HepG2 (cell line): ENCODE results near the gene ZNF12. TPM values are rescaled to one million over a fixed set of nuclear protein-coding genes. Genes with fewer than 3 reads are reported as not detected.

Experiments used
- ATAC-seq: fragments of 200-7000 bp; cut with Tn5 transposase; 3 replicates; pipeline ENCODE4 v1.9.1; 2020; ENCODE audit warnings: mild to moderate bottlenecking, moderate library complexity
- BruUV-seq: library from RNA; stranded (reverse); fragments of 400-500 nt; replicated peaks from 2 replicates; lab custom pipeline; 2021; lab: Mats Ljungman, UMichigan
- CTCF ChIA-PET: fragments of 300-600 bp; formaldehyde crosslinking; extraction: SDS; loops from one replicate; lab custom pipeline; 2021; ENCODE audit warnings: low total read pairs, inconsistent platforms, low intra/inter-chr PET ratio; lab: Yijun Ruan, JAX
- POLR2A ChIA-PET: fragments of 350-600 bp; sonication (Branson Sonifier 250); formaldehyde crosslinking; loops from one replicate; lab custom pipeline; 2020; ENCODE audit warnings: antibody characterized with exemption, inconsistent platforms; lab: Yijun Ruan, JAX
- DNase-seq: peaks from one replicate; pipeline ENCODE4 v3.0.0-alpha.2; 2015; ENCODE audit warnings: low spot score
- FAIRE-seq: peaks from 3 replicates; lab custom pipeline; 2011; peaks lifted over from hg19 to GRCh38; lab: Jason Lieb, UNC
- H2AFZ ChIP-seq: one replicate; pipeline ENCODE4 v1.6.1; 2011; ENCODE audit warnings: low read length, inconsistent platforms
- H3K27ac ChIP-seq: fragments of 300-600 bp; 3 replicates; pipeline ENCODE4 v1.8.0; 2011; ENCODE audit warnings: mixed run types, mild to moderate bottlenecking, mixed read lengths, low read length, inconsistent platforms; ENCODE audit not compliant: insufficient read depth; ENCODE audit errors: extremely low read length
- H3K27me3 ChIP-seq, 2 experiments: fragments of 200-600 bp in 1 of 2; 2 replicates in 1 of 2; 3 replicates in 1 of 2; pipeline versions ENCODE4 v1.6.0 to v1.8.0; 2011; ENCODE audit warnings: low read length in 2 of 2, mild to moderate bottlenecking in 2 of 2, moderate library complexity in 2 of 2, inconsistent platforms in 1 of 2; ENCODE audit not compliant: insufficient read depth in 2 of 2, control insufficient read depth in 1 of 2
- H3K36me3 ChIP-seq, 2 experiments: fragments of 200-600 bp in 1 of 2; replicated peaks in 1 of 2; 2 replicates in 1 of 2; 3 replicates in 1 of 2; pipeline versions ENCODE4 v1.5.1 to v1.8.0; 2011; ENCODE audit warnings: low read length in 2 of 2, inconsistent platforms in 1 of 2; ENCODE audit not compliant: insufficient read depth in 2 of 2, control insufficient read depth in 1 of 2
- H3K4me1 ChIP-seq: 2 replicates; pipeline ENCODE4 v1.5.1; 2012; ENCODE audit warnings: low read length, inconsistent platforms; ENCODE audit not compliant: insufficient read depth
- H3K4me2 ChIP-seq: 2 replicates; pipeline ENCODE4 v1.6.0; 2011; ENCODE audit warnings: low read depth, low read length, inconsistent platforms
- H3K4me3 ChIP-seq, 3 experiments: fragments of 200-600 bp in 1 of 3; sonication (generic), shearing (Covaris generic) in 1 of 3; replicated peaks in 1 of 3; 2 replicates each; pipeline ENCODE4 v1.5.1; 2011 to 2016; ENCODE audit warnings: low read length in 3 of 3, inconsistent platforms in 2 of 3, low read depth in 2 of 3, mild to moderate bottlenecking in 2 of 3, control low read depth in 1 of 3, mixed read lengths in 1 of 3; ENCODE audit not compliant: insufficient read depth in 1 of 3
- H3K79me2 ChIP-seq: one replicate; pipeline ENCODE4 v1.6.1; 2011; ENCODE audit warnings: low read length, inconsistent platforms; ENCODE audit not compliant: insufficient read depth
- H3K9ac ChIP-seq: 2 replicates; pipeline ENCODE4 v1.6.0; 2011; ENCODE audit warnings: mild to moderate bottlenecking, low read depth, low read length, inconsistent platforms; ENCODE audit not compliant: insufficient read depth
- H3K9me3 ChIP-seq: 2 replicates; pipeline ENCODE4 v1.5.1; 2012; ENCODE audit warnings: mild to moderate bottlenecking, low read length
- H4K20me1 ChIP-seq: 2 replicates; pipeline ENCODE4 v1.6.0; 2011; ENCODE audit warnings: inconsistent platforms, mild to moderate bottlenecking, low read length, moderate library complexity; ENCODE audit not compliant: insufficient read depth
- GABPA ChIP-seq, 2 experiments: IDR thresholded peaks; 2 replicates each; pipeline ENCODE4 v1.6.1; 2011 to 2016; ENCODE audit warnings: low read depth in 2 of 2, low read length in 1 of 2, missing biosample characterization in 1 of 2, missing genetic modification characterization in 1 of 2
- NFATC3 ChIP-seq: sonication (generic); formaldehyde crosslinking; IDR thresholded peaks from 2 replicates; pipeline ENCODE4 v1.5.1; 2020; ENCODE audit warnings: mild to moderate bottlenecking, missing genetic modification reagents
- NR2F1 ChIP-seq, 2 experiments: fragments of 450-650 bp in 1 of 2; formaldehyde crosslinking in 1 of 2; IDR thresholded peaks; 2 replicates each; pipeline versions ENCODE4 v1.5.0 to v1.6.1; 2016 to 2020; ENCODE audit warnings: mild to moderate bottlenecking in 1 of 2, missing compliant biosample characterization in 1 of 2, missing genetic modification reagents in 1 of 2, moderate library complexity in 1 of 2
- RBFOX2 ChIP-seq: fragments of 200-400 bp; formaldehyde crosslinking; IDR thresholded peaks from 2 replicates; pipeline ENCODE4 v1.6.1; 2017; ENCODE audit warnings: low read depth, mild to moderate bottlenecking, low read length
- SP4 ChIP-seq: sonication (generic); formaldehyde crosslinking; IDR thresholded peaks from 2 replicates; pipeline ENCODE4 v1.8.1; 2023; ENCODE audit warnings: mild to moderate bottlenecking, missing genetic modification reagents
- YY1 ChIP-seq: IDR thresholded peaks from 2 replicates; pipeline ENCODE4 v1.6.1; 2011; ENCODE audit warnings: low read length, low read depth, moderate library complexity, mild to moderate bottlenecking; ENCODE audit not compliant: insufficient read depth, insufficient replicate concordance
- ZNF30 ChIP-seq: sonication (generic); formaldehyde crosslinking; IDR thresholded peaks from 2 replicates; pipeline ENCODE4 v1.5.0; 2020; ENCODE audit warnings: mild to moderate bottlenecking, missing genetic modification reagents
- ZNF350 ChIP-seq: sonication (generic); formaldehyde crosslinking; IDR thresholded peaks from 2 replicates; pipeline ENCODE4 v1.4.0; 2020; ENCODE audit warnings: mild to moderate bottlenecking, low read depth, missing genetic modification reagents, borderline replicate concordance
- ZNF775 ChIP-seq: sonication (generic); formaldehyde crosslinking; IDR thresholded peaks from 2 replicates; pipeline ENCODE4 v1.4.0; 2020; ENCODE audit warnings: missing genetic modification reagents, mild to moderate bottlenecking, moderate library complexity, borderline replicate concordance
- ZSCAN12 ChIP-seq: sonication (generic); formaldehyde crosslinking; IDR thresholded peaks from 2 replicates; pipeline ENCODE4 v1.9.0; 2021; ENCODE audit warnings: mild to moderate bottlenecking, missing genetic modification reagents
- WGBS: methylation state at CpG from one replicate; pipeline ENCODE4 v1.1.6; 2017; ENCODE audit warnings: low lambda C conversion rate; 5-methylcytosine and 5-hydroxymethylcytosine counted together
- in situ Hi-C: cut with HindIII; loops from 2 replicates; pipeline ENCODE4 v1.10.0; 2017; ENCODE audit warnings: low pct_unique_long_range_greater_than_20kb; ENCODE audit not compliant: extremely low pct_ligation_motif_present
- intact Hi-C: fragments of 100-400 bp; cut with micrococcal nuclease; formaldehyde crosslinking; loops from one replicate; pipeline ENCODE4 v1.10.0; 2022; ENCODE audit not compliant: unreplicated experiment
- polyA plus RNA-seq, 8 experiments: library from polyadenylated mRNA; depleted of rRNA in 3 of 8; stranded (reverse) in 7 of 8; unstranded in 1 of 8; fragments of >200 nt; fragmentation: Illumina TruSeq in 4 of 8; extraction: Trizol in 4 of 8; gene quantifications; 2 replicates each; pipeline versions ENCODE4 v1.2.1 to v1.2.3, GENCODE V29; 2011 to 2016; ENCODE audit warnings: low read depth in 4 of 8, missing spikeins in 1 of 8, mixed read lengths in 1 of 8; ENCODE audit not compliant: insufficient read depth in 1 of 8
- total RNA-seq, 5 experiments: library from RNA; depleted of rRNA; stranded (reverse); fragments of >200 nt; fragmentation: Illumina TruSeq; extraction: Trizol; gene quantifications; 2 replicates each; pipeline ENCODE4 v1.2.3, GENCODE V29; 2016; ENCODE audit warnings: low read depth in 1 of 5
- TF ChIP-seq, protein P1 (sequence below): sonication (generic); formaldehyde crosslinking; IDR thresholded peaks from 2 replicates; pipeline ENCODE4 v1.8.0; 2022; ENCODE audit warnings: missing genetic modification reagents, mild to moderate bottlenecking, borderline replicate concordance

ZNF12 gene
- total and polyA plus RNA-seq, 2 of the 13 experiments (the other 11 are each of a cell fraction or from before 2014, with no cell fraction given): 21.4 to 22.8 TPM

DNA sequence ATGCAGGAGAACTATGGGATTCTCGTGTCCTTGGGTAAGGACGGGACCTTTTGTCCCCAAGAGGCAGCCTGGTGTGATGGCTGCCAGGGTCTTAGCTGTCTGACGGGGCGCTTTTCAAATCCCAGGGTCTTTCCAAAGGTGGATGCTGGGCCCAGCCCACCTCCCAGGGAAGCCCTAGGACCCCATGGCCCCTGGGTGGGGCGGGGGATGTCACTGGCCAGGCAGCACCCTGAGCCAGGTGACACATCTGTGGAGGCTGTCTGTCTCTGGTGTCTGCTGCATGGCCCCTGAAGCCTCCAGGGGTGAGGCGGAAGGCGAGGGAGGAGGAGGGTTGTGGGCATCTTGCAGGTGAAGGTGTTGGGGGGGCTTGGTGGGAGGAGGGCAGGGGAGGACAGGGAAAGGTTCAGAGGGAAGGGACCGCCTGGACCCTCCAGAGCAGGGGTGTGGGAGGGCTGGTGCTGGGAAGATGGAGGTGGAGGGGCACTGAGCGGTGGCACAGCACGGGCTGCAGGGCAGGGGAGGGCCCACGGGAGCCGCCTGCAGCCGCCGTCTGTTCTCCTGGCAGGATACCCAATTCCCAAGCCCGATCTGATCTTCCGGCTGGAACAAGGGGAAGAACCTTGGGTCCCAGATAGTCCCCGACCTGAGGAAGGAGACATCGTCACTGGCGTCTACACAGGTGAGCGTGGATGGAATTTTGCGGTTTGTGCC is 62.7 kb downstream of the ZNF12 start:
- BruUV-seq: no TSS peak
- peaks cover 22 to 48% of the 10 kb centered on the region in 2 experiments; a peak in 4 of 5 replicates for H3K36me3 ChIP-seq
- H3K4me3 ChIP-seq: no peak overlapping the region
- H3K9ac ChIP-seq: no peak overlapping the region
- H3K79me2 ChIP-seq: peaks cover under 1% of the 10 kb centered on the region
- CTCF ChIA-PET: no interaction called here
- WGBS: 95% methylated on average over 19 of the region's 21 CpGs
- H3K4me1 ChIP-seq: peaks cover 12% of the 10 kb centered on the region
- intact Hi-C loops: no loop called here
- FAIRE-seq (no peak), DNase-seq (no peak), ATAC-seq (no peak)
- no peak overlapping the region for H2AFZ ChIP-seq
- no peaks in the 10 kb centered on the region for H4K20me1 ChIP-seq
- no peaks in the 10 kb centered on the region for H3K9me3 ChIP-seq
- H3K4me2 ChIP-seq: no peak overlapping the region
- TF ChIP-seq, protein P1, sequence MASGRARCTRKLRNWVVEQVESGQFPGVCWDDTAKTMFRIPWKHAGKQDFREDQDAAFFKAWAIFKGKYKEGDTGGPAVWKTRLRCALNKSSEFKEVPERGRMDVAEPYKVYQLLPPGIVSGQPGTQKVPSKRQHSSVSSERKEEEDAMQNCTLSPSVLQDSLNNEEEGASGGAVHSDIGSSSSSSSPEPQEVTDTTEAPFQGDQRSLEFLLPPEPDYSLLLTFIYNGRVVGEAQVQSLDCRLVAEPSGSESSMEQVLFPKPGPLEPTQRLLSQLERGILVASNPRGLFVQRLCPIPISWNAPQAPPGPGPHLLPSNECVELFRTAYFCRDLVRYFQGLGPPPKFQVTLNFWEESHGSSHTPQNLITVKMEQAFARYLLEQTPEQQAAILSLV (CRISPR knock-in tag): no peak
- no peak for TF ChIP-seq SP4 (CRISPR knock-in tag)
- no peak for TF ChIP-seq NFATC3 (CRISPR knock-in tag)
- TF ChIP-seq ZNF775 (CRISPR knock-in tag): no peak
- in situ Hi-C loops: no loop called here
- no peaks in the 10 kb centered on the region for H3K27me3 ChIP-seq
- POLR2A ChIA-PET: no interaction called here
- no peak overlapping the region for H3K27ac ChIP-seq

DNA sequence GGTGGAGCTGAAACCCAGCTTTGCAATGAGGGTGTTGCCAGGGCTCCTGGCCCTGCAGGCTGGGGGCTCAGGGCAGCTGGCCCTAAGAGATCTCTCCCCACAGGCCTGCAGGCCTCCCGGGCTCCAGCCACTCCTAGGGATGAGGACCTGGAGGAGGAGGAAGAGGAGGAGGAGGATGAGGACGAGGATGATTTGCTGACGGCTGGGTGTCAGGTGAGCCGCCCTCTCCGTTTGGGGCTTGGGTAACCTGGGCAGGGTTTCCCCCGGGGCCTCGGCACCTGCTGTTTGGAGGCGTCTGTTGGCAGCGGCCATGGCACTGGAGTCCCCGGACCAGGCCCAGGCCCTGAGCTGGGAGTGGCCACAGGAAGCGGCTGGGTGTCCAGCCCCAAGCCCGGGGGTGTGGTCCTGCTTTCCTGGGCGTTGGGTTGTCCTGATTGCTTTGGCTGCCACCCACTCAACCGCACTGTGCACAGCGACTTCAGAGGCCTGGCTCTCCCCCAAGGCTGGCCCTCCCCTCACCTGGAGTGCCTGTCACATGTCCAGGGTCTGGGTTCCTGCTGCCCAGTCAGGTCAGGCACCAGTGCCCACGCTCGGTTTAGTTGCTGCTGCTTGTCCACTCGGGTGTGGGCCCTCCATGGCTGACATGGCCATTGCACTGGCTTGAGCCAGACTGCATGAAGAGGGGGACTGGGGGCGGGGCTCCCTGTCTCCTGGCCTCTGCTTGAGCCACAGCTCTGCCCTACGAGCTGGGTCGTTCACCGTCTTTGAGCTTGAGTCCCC is 63.7 kb downstream of the ZNF12 start:
- Histone ChIP-seq H3K36me3 (peaks cover 19 to 46% of the 10 kb centered on the region in 2 experiments; a peak in 4 of 5 replicates), H3K9ac (no peak overlapping the region), H3K27me3 (no peaks in the 10 kb centered on the region), H3K4me2 (no peak overlapping the region), H3K9me3 (no peaks in the 10 kb centered on the region), H3K4me3 (no peak overlapping the region), H3K79me2 (peaks cover 11% of the 10 kb centered on the region), H2AFZ (no peak overlapping the region), H4K20me1 (no peaks in the 10 kb centered on the region), H3K27ac (no peak overlapping the region), H3K4me1 (peaks cover 22% of the 10 kb centered on the region)
- ATAC-seq: no peak
- TF ChIP-seq YY1 (no peak), RBFOX2 (peak; percentile 41; the same call in 1 of the 2 replicates), ZSCAN12 (CRISPR knock-in tag) (no peak), ZNF30 (CRISPR knock-in tag) (no peak), ZNF350 (CRISPR knock-in tag) (no peak), NR2F1 (CRISPR knock-in tag; IDR thresholded peaks at IDR 0.05) (no peak), GABPA (IDR thresholded peaks at IDR 0.05; ENCODE audit: low read depth, low read length) (no peak), GABPA (CRISPR knock-in tag; IDR thresholded peaks at IDR 0.05; ENCODE audit: low read depth) (no peak)
- no peak for FAIRE-seq
- no peak for DNase-seq
- in situ Hi-C loops (no loop called here), intact Hi-C loops (no loop called here)
- 98% methylated on average over 12 of the region's 22 CpGs for WGBS
- ChIA-PET POLR2A (no interaction called here), CTCF (no interaction called here)
- no TSS peak for BruUV-seq
